Keratinocyte (primary cell): ENCODE data around the gene DMD. TPM values are rescaled to one million over a fixed set of nuclear protein-coding genes. Genes with fewer than 3 reads are reported as not detected.

Experiments
- DNase-seq: peaks from one replicate; pipeline ENCODE4 v3.0.0-alpha.2; 2011; ENCODE audit warnings: low read depth, missing footprints, low spot score
- FAIRE-seq: peaks from 2 replicates; lab custom pipeline; 2011; peaks lifted over from hg19 to GRCh38; lab: Jason Lieb, UNC
- H2AFZ ChIP-seq: 2 replicates; pipeline ENCODE4 v1.6.0; 2012; ENCODE audit warnings: low read length, control low read depth, inconsistent platforms; ENCODE audit not compliant: control insufficient read depth
- H3K27ac ChIP-seq: 2 replicates; pipeline ENCODE4 v1.5.1; 2011; ENCODE audit warnings: low read length; ENCODE audit not compliant: control insufficient read depth, insufficient read depth
- H3K27me3 ChIP-seq: 3 replicates; pipeline ENCODE4 v1.6.0; 2011; ENCODE audit warnings: low read length; ENCODE audit not compliant: control insufficient read depth, insufficient read depth; ENCODE audit errors: extremely low read depth
- H3K36me3 ChIP-seq, 2 experiments: 2 replicates in 1 of 2; 3 replicates in 1 of 2; pipeline ENCODE4 v1.5.1; 2011; ENCODE audit warnings: low read length in 2 of 2, mild to moderate bottlenecking in 1 of 2; ENCODE audit not compliant: control insufficient read depth in 2 of 2, insufficient read depth in 2 of 2; ENCODE audit errors: extremely low read depth in 1 of 2
- H3K4me1 ChIP-seq: 3 replicates; pipeline ENCODE4 v1.5.1; 2011; ENCODE audit warnings: low read length; ENCODE audit not compliant: control insufficient read depth, insufficient read depth; ENCODE audit errors: extremely low read depth
- H3K4me2 ChIP-seq: 3 replicates; pipeline ENCODE4 v1.6.0; 2011; ENCODE audit warnings: low read depth, low read length; ENCODE audit not compliant: control insufficient read depth, insufficient read depth; ENCODE audit errors: extremely low read depth
- H3K4me3 ChIP-seq, 3 experiments: fragments of 200-600 bp in 1 of 3; sonication (generic) in 1 of 3; 2 replicates in 2 of 3; 3 replicates in 1 of 3; pipeline ENCODE4 v1.5.1; 2011 to 2016; ENCODE audit warnings: low read length in 3 of 3, mild to moderate bottlenecking in 3 of 3, control low read depth in 2 of 3, inconsistent platforms in 1 of 3, low read depth in 1 of 3, mixed read lengths in 1 of 3, mixed run types in 1 of 3, moderate library complexity in 1 of 3; ENCODE audit not compliant: control insufficient read depth in 2 of 3, insufficient read depth in 2 of 3; ENCODE audit errors: extremely low read depth in 1 of 3
- H3K79me2 ChIP-seq: 2 replicates; pipeline ENCODE4 v1.6.0; 2012; ENCODE audit warnings: low read length; ENCODE audit not compliant: control insufficient read depth, insufficient read depth
- H3K9ac ChIP-seq: 3 replicates; pipeline ENCODE4 v1.6.0; 2011; ENCODE audit warnings: low read length; ENCODE audit not compliant: control insufficient read depth, insufficient read depth; ENCODE audit errors: extremely low read depth
- H3K9me1 ChIP-seq: 3 replicates; pipeline ENCODE4 v1.6.0; 2011; ENCODE audit warnings: low read length; ENCODE audit not compliant: control insufficient read depth, insufficient read depth; ENCODE audit errors: extremely low read depth
- H3K9me3 ChIP-seq: 2 replicates; pipeline ENCODE4 v1.5.1; 2012; ENCODE audit warnings: low read depth, low read length; ENCODE audit not compliant: control insufficient read depth
- H4K20me1 ChIP-seq: 3 replicates; pipeline ENCODE4 v1.6.0; 2011; ENCODE audit warnings: low read length; ENCODE audit not compliant: control insufficient read depth, insufficient read depth; ENCODE audit errors: extremely low read depth
- EZH2 ChIP-seq: IDR thresholded peaks from one replicate; pipeline ENCODE4 v1.6.1; 2012; ENCODE audit warnings: inconsistent platforms, mild to moderate bottlenecking, low read length, moderate library complexity
- dilution Hi-C: fragments of 300-500 bp; cut with MboI; formaldehyde crosslinking; loops from one replicate; pipeline ENCODE4 v1.7.0; 2020; ENCODE audit warnings: low sequenced_read_pairs; ENCODE audit not compliant: extremely low pct_ligation_motif_present
- polyA plus RNA-seq, 5 experiments: library from polyadenylated mRNA; depleted of rRNA in 3 of 5; stranded (reverse) in 3 of 5; stranded (forward) in 1 of 5; unstranded in 1 of 5; fragments of >200 nt; gene quantifications; 1 replicate in 1 of 5; 2 replicates in 3 of 5; 3 replicates in 1 of 5; pipeline versions ENCODE4 v1.2.1 to v1.2.3, GENCODE V29; 2011 to 2012; ENCODE audit warnings: missing spikeins in 2 of 5, low read depth in 1 of 5, low replicate concordance in 1 of 5
- TF ChIP-seq, protein P1 (sequence below), 3 experiments: IDR thresholded peaks in 1 of 3; conservative IDR thresholded peaks in 1 of 3; optimal IDR thresholded peaks in 1 of 3; 2 replicates in 2 of 3; 3 replicates in 1 of 3; pipeline versions ENCODE3 to v1.5.1; 2011; ENCODE audit warnings: low read length in 3 of 3, mild to moderate bottlenecking in 3 of 3, moderate library complexity in 2 of 3, control low read depth in 1 of 3, inconsistent platforms in 1 of 3; ENCODE audit not compliant: insufficient read depth in 2 of 3; ENCODE audit errors: extremely low read depth in 1 of 3

DMD gene
- polyA plus RNA-seq, 1 donor (not counting 4 experiments of a cell fraction or from before 2014, with no cell fraction given): 8.9 TPM

- Histone ChIP-seq H3K4me1 (no peaks in the 10 kb centered on the region), H3K4me2 (no peak overlapping the region), H3K79me2 (no peaks in the 10 kb centered on the region), H3K4me3 (no peak overlapping the region), H4K20me1 (no peaks in the 10 kb centered on the region), H3K36me3 (no peaks in the 10 kb centered on the region), H3K9ac (no peak overlapping the region), H3K9me3 (no peaks in the 10 kb centered on the region), H3K27ac (no peak overlapping the region), H3K9me1 (no peaks in the 10 kb centered on the region), H3K27me3 (no peaks in the 10 kb centered on the region), H2AFZ (no peak overlapping the region)
- FAIRE-seq (no peak), DNase-seq (no peak)
- TF ChIP-seq EZH2: no peak
- dilution Hi-C loops: no loop called here
These were observed 2024.5 kb downstream of the DMD start for GRCh38 chrX:31186693-31187338.

GRCh38 chrX:31185884-31186283, 2025.5 kb downstream of the DMD start:
- Histone ChIP-seq H3K4me3 (no peak overlapping the region), H3K4me2 (no peak overlapping the region), H3K79me2 (no peaks in the 10 kb centered on the region), H3K9me3 (no peaks in the 10 kb centered on the region), H3K27ac (no peak overlapping the region), H4K20me1 (no peaks in the 10 kb centered on the region), H3K27me3 (no peaks in the 10 kb centered on the region), H3K4me1 (no peaks in the 10 kb centered on the region), H3K36me3 (no peaks in the 10 kb centered on the region), H3K9me1 (no peaks in the 10 kb centered on the region), H3K9ac (no peak overlapping the region), H2AFZ (no peak overlapping the region)
- TF ChIP-seq, protein P1, sequence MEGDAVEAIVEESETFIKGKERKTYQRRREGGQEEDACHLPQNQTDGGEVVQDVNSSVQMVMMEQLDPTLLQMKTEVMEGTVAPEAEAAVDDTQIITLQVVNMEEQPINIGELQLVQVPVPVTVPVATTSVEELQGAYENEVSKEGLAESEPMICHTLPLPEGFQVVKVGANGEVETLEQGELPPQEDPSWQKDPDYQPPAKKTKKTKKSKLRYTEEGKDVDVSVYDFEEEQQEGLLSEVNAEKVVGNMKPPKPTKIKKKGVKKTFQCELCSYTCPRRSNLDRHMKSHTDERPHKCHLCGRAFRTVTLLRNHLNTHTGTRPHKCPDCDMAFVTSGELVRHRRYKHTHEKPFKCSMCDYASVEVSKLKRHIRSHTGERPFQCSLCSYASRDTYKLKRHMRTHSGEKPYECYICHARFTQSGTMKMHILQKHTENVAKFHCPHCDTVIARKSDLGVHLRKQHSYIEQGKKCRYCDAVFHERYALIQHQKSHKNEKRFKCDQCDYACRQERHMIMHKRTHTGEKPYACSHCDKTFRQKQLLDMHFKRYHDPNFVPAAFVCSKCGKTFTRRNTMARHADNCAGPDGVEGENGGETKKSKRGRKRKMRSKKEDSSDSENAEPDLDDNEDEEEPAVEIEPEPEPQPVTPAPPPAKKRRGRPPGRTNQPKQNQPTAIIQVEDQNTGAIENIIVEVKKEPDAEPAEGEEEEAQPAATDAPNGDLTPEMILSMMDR (optimal IDR thresholded peaks at IDR 0.05 in 1 of 3, IDR thresholded peaks at IDR 0.05 in 1 of 3, conservative IDR thresholded peaks at IDR 0.05 in 1 of 3; ENCODE audit: extremely low read depth in 1 of 3, insufficient read depth in 2 of 3, low read length in 3 of 3): no peak
- no peak for TF ChIP-seq EZH2
- FAIRE-seq (no peak), DNase-seq (no peak)
- dilution Hi-C loops: no loop called here
